Measurements from ENCODE around the gene HENMT1.

- no peak for TF ChIP-seq EZH2phosphoT487 (conservative IDR thresholded peaks at IDR 0.05; ENCODE audit: low read length)
- no peak for TF ChIP-seq CTCF (IDR thresholded peaks at IDR 0.05; ENCODE audit: insufficient read depth, low read length, poor library complexity, severe bottlenecking)
These were observed 62.6 kb downstream of the HENMT1 start for GRCh38 chr1:108598340-108598739.
